ENCODE data around the gene ZNF560.

ZNF560 gene

GRCh38 chr19:9435279-9436268 is 62.8 kb downstream of the ZNF560 start, which contains the start of gene ZNF266:
ZNF266 (minus strand) TSS chr19:9435573; CDS start chr19:9420089, 15,484 bp downstream.
- peak; percentile 50 for DNase-seq (ENCODE audit: extremely low read depth, low read depth)
- peak; percentile 39 for TF ChIP-seq CTCF (IDR thresholded peaks at IDR 0.05; ENCODE audit: low read depth, low read length)

- peak; percentile 50 for TF ChIP-seq CTCF (IDR thresholded peaks at IDR 0.05; ENCODE audit: low read depth, low read length)
- DNase-seq (ENCODE audit: extremely low read depth, low read depth) = no peak
Observed at GRCh38 chr19:9431475-9431874, 66.9 kb downstream of the ZNF560 start.

- no peak for TF ChIP-seq CTCF (IDR thresholded peaks at IDR 0.05; ENCODE audit: low read depth, low read length)
- DNase-seq (ENCODE audit: extremely low read depth, low read depth) = no peak
Observed at GRCh38 chr19:9430444-9430843, 68.0 kb downstream of the ZNF560 start.

- no peak for TF ChIP-seq CTCF (IDR thresholded peaks at IDR 0.05; ENCODE audit: low read depth, low read length)
- no peak for DNase-seq (ENCODE audit: extremely low read depth, low read depth)
Observed at GRCh38 chr19:9427941-9428340, 70.5 kb downstream of the ZNF560 start.

All from AG09319 (cell line).